NCI-H2196 treated with DMSO at 0.1 percent for 48 hours (cell line): ENCODE data around the gene SFN.
A peak's percentile ranks its signal among the peaks of the same experiment; 100 is the strongest.
"Not testable (repeated sequence)": the region's sequence is repeated elsewhere in the genome, so short reads cannot be mapped to it uniquely, and the experiment has no call there.

ENCODE experiments used
- DNase-seq: peaks from one replicate; lab custom pipeline; 2025; ENCODE audit not compliant: unreplicated experiment; lab: John Stamatoyannopoulos, UW

The SFN gene

GRCh38 chr1:26864610-26865480 lies 1.9 kb downstream of the SFN start:
- DNase-seq = peak; percentile 91

DNA sequence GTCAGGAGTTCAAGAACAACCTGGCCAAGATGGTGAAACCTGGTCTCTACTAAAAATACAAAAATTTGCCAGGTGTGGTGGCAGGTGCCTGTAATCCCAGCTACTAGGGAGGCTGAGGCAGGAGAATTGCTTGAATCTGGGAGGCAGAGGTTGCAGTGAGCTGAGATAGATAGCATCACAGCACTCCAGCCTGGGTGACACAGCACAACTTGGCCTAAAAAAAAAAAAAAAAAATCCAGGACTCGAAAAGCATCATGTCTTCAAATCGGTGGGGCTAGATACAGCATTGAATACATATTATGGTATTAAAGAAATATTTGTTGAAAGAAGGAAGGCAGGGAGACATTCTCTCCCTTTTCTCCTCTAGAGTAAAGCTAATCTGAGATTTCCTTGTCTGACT lies 10.1 kb downstream of the SFN start:
- DNase-seq = not testable (repeated sequence)

GRCh38 chr1:26874896-26875295 lies 11.9 kb downstream of the SFN start:
- DNase-seq = no peak

GRCh38 chr1:26877326-26877725 lies 14.4 kb downstream of the SFN start:
- no peak for DNase-seq

DNA sequence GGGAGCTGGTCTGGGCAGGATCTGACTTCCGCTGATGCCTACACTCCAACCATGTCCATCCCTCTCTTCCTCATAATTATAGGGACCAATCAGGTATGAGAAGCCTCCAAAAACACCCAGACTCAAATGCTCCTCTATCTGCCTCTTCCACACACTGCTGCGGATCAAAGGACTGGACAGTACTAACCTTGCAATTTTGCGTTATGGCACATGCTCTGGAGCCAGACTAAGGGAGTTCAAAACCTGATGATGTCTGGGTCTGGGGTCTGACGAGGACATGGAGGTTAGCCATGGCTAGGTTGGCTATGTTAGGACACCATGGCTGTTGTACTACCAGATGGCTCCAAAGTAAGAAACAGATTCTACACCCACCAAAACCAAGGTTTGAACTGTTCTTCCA lies 16.8 kb downstream of the SFN start:
- no peak for DNase-seq

- DNase-seq = not testable (repeated sequence)
These were observed 18.7 kb downstream of the SFN start for GRCh38 chr1:26881611-26882010.

- no peak for DNase-seq
These were observed 19.9 kb downstream of the SFN start for GRCh38 chr1:26882696-26883463.

GRCh38 chr1:26887125-26887524 lies 24.2 kb downstream of the SFN start:
- DNase-seq = no peak

- no peak for DNase-seq
These were observed 25.3 kb downstream of the SFN start for GRCh38 chr1:26888231-26888630.

- peak; percentile 71 for DNase-seq
These were observed 26.9 kb downstream of the SFN start, which contains the start of gene GPN2 for GRCh38 chr1:26889551-26890466. Gene GPN2 (minus strand): TSS chr1:26890283. CDS start chr1:26890096, 187 bp downstream.

GRCh38 chr1:26890467-26890796 lies 27.5 kb downstream of the SFN start:
- DNase-seq = no peak

- no peak for DNase-seq
These were observed 31.3 kb downstream of the SFN start for GRCh38 chr1:26894263-26894662.

GRCh38 chr1:26897351-26897750 lies 34.4 kb downstream of the SFN start:
- no peak for DNase-seq

DNA sequence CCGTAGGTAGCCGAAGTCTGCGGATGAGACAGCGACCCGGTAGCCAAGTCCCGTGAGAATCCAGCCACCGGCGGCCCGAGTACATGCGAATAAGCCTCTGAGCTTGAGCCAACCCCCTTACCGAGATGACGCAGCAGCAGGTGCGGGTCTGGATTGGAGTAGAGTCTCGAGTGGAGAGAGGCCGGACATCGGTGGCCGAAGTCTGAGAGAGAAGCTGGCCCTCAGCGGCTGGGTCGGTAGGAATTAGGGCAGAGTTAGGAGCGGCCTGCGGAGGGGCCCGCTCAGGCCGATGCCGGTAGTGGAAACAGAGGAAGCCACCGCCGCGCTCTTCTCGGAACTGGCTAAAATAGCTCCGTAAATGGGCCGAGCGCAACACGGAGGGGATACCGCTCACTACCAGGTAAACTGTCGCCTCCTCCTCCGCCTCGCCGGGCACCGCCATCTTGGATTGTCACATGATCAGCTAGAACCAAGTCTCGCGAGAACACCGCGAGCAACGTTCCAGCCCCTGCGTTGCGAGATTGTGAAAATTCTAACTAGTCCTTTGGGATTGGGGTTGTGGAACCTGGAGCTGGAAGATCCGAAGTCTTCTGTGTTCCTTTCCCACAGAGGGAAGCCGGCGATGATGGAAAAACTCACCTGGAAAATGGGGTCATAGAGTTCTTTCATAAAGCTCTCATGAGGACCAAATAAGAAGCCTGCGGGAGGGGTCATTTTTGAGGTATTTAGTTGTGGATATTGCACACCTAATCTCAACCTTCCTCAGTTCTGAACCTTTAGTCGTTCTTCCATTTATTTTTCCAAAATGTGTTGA lies 37.3 kb downstream of the SFN start, which contains the start of gene GPATCH3:
Gene GPATCH3, minus strand, starts transcription at position 467 of the 814 bp plus-strand sequence. Its CDS starts 25 bp downstream, at position 442.
- peak; percentile 75 for DNase-seq

DNA sequence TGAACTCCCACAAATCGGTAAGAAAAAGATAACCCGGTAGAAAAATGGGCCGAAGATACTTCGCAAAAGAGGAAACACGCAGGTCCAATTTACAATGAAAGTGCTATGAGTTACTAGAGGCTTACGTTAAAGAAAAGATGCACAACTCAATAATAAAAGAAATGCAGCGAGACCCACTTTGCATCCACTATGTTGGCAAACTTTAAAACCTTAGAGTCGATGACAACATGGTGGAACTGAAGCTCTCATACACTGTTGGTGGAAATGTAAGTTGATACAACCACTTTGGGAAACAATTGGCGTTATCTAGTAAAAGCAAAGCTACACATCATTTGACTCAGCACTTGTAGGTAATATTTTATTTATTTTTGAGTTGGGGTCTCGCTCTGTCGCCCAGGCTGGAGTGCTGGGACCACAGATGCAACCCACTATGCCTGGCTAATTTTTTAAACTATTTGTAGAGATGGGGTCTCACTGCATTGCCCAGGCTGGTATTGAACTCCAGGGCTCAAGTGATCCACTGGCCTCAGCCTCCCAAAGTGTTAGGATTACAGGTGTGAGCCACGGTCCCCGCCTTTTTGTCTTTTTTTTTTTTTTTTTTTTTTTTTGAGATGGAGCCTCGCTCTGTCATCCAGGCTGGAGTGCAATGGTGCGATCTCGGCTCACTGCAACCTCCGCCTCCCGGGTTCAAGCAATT lies 38.0 kb downstream of the SFN start:
- no peak for DNase-seq

GRCh38 chr1:26907071-26907917 lies 44.3 kb downstream of the SFN start:
- DNase-seq = peak; percentile 85

DNA sequence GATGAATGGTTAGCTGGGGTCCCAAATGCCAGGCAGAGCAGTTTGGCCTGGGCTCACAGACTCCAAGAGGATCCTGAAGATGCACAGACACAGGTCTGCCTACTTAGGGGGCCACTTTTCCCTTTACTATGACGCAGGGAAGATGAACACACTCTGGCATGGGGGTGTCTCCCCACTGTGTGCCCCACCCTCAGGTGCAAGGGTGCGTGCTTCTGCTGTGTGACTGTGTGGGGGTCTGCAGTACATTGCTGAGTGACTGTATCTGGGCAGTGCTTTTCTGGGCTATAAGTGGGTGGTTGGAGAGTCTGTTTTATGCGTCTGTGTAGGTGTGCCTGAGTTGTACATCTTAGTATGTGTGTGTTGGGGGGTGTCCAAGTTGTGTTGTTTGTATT lies 47.0 kb downstream of the SFN start:
- no peak for DNase-seq

DNA sequence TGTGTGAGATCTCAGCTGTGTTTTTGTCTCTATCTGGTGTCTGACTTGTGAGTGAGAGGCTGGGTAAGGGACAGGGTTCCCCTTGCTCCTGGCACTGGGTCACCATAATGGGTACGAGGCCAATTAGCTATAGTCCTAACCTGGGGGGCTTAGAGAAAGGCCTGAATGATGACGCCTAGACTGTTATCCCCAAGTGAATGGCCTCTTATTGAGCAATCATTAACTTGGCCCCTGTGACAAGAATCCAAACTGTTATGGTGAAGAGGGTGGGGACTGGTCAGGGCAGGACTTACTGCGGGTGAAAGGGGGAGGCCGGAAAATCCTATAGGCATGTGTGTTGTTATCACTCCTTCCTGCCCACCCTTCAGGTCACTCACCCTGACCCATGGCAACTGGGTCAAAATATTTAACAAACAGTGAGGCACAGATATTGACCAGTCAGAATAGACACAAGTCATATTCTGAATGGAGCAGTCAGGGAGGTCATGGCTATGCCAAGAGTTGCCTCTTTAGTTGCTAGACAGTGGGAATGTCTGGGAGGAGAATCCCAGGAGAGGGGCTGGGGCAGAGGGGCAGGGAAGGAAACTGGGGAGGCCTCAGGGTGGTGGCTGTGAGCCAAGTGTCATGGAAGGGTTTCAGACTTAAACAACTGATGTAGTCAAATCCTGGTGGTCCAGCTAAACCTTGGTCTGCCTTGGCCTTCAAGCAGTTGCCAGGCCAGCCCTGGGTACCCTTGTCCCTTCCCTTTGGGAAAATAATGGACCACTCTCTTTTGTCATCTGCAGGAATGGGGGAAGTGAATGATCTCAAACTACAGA lies 47.6 kb downstream of the SFN start:
- no peak for DNase-seq
